Measurements from ENCODE around the gene CCNY.

DNA sequence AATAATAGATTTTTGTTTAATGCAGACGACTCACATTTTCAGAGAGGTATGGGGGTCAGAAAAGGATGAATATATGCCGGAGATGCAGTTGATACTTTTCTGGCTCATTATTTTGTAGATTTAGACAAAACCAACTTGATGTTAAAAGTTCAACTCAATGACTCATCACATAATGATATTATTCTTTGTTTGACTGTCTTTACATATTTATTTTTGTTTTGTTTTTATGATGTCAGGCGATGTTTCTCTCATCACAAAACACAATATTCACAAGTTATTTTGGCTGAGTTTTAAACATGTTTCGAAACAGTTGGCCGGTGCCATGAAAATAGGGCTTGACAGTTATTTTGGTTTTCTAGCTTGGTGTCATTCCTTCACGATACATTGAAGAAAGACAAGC lies 270.1 kb downstream of the CCNY start:
- TF ChIP-seq, protein P1, sequence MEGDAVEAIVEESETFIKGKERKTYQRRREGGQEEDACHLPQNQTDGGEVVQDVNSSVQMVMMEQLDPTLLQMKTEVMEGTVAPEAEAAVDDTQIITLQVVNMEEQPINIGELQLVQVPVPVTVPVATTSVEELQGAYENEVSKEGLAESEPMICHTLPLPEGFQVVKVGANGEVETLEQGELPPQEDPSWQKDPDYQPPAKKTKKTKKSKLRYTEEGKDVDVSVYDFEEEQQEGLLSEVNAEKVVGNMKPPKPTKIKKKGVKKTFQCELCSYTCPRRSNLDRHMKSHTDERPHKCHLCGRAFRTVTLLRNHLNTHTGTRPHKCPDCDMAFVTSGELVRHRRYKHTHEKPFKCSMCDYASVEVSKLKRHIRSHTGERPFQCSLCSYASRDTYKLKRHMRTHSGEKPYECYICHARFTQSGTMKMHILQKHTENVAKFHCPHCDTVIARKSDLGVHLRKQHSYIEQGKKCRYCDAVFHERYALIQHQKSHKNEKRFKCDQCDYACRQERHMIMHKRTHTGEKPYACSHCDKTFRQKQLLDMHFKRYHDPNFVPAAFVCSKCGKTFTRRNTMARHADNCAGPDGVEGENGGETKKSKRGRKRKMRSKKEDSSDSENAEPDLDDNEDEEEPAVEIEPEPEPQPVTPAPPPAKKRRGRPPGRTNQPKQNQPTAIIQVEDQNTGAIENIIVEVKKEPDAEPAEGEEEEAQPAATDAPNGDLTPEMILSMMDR (IDR thresholded peaks at IDR 0.05), result no peak
- TF ChIP-seq POLR2A (IDR thresholded peaks at IDR 0.05), result no peak
- no peak for TF ChIP-seq POLR2AphosphoS5 (IDR thresholded peaks at IDR 0.05)

Data from prostate gland (tissue), 2 donors.